ENCODE data around the gene TIMM22.

The TIMM22 gene

DNA sequence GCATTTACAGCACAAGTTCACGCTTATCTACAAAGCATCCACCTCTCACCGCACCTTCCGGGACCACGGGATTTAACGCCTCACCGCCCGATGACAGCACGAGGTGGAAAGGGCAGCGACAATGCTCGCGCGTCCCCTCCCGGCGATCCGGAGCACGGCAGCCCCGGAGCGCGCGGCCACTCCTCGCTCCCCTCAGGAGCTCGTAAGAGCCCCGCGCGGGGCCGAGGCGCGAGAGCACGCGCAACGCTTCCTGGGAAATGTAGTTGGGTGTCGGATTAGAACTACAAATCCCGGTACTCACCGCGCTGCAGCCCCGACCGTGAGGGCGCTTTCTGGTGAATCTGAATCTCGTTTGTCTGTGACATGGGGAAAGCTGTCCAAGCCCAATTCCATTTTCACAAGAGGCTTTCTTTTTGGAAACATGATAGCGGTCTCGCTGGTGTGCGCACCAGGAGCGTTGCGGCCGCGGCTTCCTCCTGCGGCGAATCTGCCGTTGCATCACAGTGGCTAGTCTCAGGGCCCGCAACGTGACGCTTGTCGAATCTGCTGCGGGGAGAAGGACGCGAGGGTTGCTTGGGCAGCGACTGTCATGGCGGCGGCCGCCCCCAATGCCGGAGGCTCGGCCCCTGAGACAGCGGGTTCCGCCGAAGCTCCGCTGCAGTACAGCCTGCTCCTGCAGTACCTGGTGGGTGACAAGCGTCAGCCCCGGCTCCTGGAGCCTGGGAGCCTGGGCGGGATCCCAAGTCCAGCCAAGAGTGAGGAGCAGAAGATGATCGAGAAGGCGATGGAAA, at the start of gene TIMM22:
TIMM22 (plus strand) TSS at position 576 of the 791 bp plus-strand sequence; CDS start at position 590, 14 bp downstream.
- TF ChIP-seq, protein P1, sequence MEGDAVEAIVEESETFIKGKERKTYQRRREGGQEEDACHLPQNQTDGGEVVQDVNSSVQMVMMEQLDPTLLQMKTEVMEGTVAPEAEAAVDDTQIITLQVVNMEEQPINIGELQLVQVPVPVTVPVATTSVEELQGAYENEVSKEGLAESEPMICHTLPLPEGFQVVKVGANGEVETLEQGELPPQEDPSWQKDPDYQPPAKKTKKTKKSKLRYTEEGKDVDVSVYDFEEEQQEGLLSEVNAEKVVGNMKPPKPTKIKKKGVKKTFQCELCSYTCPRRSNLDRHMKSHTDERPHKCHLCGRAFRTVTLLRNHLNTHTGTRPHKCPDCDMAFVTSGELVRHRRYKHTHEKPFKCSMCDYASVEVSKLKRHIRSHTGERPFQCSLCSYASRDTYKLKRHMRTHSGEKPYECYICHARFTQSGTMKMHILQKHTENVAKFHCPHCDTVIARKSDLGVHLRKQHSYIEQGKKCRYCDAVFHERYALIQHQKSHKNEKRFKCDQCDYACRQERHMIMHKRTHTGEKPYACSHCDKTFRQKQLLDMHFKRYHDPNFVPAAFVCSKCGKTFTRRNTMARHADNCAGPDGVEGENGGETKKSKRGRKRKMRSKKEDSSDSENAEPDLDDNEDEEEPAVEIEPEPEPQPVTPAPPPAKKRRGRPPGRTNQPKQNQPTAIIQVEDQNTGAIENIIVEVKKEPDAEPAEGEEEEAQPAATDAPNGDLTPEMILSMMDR (IDR thresholded peaks at IDR 0.05), result peak; percentile 98

DNA sequence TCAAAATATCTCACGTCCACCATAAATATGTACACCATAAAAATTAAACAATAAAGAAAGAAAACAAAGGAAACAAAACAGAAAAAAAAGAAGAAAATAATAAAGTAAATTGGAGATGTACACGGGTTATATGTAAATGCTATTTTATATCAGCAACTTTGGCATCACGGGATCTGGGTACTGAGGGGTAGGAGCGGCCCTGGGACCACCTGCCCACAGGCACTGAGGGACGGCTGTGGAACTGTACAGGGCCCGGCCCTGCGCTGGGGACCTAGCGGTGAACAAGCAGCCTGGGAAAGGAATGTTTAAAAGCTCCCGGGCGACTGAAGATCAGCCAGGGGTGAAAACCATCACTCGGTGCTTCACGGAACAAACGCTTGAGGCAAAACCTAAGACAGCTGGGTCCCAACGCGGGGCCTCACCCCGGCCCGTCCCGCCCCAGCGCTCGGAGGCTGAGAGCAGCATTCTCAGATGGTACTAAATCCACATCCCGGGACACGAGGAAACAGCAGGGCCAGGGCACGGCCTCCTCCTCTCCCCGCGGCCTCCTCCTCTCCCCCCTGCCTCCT, 48.6 kb upstream of the TIMM22 start:
- TF ChIP-seq, protein P1 (IDR thresholded peaks at IDR 0.05), result no peak

DNA sequence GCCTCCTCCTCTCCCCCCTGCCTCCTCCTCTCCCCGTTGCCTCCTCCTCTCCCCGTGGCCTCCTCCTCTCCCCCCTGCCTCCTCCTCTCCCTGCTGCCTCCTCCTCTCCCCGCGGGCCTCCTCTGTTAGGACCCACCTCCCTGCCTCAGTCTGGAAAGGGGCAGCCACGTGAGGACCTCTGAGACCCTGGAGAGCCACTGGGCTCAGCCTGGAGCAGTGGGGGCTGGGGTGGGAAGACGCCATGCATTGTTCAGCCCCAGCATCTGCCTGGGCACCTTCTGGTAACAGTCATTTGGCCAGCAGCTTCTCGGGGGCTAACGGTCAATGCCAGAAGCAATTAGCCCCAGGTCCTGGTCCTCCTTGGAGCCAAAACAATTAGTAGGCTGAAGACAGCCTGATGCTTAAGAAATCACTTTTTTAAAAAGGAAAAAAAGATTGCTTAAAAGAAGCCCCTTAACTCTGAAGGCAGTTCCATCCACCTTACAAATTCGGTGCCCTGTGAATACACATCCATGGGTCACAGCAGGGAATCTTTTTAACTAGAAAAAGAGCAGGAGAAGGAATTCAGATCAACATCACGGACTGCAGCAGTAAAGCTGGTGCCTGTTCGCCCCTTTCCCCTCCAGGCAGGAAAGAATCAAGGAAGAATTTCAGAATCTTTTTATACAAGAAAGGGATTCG, 47.2 kb upstream of the TIMM22 start:
- TF ChIP-seq, protein P1 (IDR thresholded peaks at IDR 0.05), result no peak

DNA sequence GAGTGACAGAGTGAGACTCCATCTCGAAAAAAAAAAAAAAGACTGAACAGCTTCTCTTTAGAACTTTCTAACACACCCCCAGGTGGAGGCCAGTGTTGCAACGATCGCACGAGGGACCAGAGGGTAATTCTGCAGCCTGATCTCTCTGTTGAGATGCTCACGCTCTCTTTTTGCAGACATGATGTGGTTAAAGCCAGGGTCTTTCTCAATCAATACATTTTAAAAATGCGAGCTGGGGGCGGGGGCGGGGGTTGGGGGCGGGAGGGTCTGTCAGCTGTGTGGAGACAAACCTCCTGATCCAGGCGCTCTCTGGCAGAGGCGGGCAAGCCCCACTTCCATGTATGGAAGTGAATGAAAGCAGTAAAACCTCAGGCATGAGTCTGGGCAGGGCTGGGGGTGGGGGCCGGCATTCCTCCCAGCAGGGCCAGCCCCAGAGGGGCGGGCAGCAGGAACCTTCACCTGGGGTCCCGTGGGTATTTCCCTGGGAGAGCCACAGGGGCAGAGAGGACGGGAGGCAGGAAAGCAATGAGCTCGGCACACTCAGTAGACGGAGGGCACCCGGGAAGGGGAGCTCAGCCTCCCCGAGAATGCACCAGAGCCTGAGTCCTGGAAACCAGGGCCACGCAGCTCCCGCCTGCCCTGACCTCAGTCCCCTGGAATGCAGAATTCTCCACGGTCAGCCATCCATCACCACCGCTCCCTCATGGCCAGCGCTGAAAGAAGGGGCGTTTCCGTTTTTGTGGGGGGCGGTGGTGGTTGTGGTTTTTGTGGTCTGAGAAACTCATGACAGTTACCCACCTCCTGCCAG, 45.4 kb upstream of the TIMM22 start:
- TF ChIP-seq, protein P1 (IDR thresholded peaks at IDR 0.05), result no peak

DNA sequence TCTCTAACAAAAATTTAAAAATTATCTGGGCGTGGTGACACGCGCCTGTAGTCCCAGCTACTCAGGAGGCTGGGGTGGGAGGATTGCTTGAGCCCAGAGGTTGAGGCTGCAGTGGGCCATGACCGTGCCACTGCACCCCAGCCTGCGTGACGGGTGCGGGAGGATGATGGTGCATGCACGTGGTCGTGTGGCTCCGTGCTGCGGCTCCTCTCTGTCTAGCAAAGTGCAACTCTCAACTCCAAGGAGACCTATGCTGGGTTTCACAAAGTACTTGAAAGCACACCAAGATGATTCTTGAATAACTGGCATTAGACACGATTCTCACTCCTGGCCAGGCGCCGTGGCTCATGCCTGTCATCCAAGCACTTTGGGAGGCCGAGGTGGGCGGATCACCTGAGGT, 43.2 kb upstream of the TIMM22 start:
- TF ChIP-seq, protein P1 (IDR thresholded peaks at IDR 0.05), result no peak

DNA sequence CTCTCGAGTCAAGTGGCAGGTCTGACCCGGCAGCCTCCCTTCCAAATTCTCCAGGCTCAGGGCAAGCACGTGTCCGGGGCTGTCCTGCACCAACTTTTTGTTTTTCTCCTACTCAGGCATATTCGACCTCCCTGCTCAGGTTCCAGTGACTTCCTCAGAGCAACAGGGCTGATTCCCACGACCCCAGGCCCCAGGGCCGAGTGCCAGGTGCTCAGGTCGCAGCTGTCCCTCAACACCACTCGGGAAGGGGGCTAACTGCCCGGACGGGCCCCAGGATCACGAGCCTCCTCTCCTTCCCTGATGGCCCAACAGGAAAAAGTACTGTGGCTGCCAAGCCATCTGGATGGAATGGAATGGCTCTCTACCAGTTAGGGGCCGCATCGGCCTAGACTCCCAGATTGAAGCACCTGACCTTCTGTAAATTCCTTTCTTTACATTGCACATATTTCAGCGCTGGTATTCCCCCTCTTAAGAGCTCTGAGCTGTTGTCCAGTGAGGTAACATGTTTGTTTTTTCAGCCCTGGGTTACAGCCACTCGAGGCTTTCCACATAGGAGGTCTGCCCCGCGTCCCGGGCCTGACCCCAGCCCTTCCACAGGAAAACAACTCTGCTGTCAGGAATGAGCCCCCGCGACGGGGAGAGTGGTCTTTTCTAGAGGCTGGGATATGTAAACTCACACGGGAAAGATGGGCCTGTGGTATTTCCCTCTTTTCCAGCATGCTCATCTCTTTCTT, 42.3 kb upstream of the TIMM22 start:
- TF ChIP-seq, protein P1 (IDR thresholded peaks at IDR 0.05), result no peak
